ENCODE results near the gene BCAS1. TPM values are rescaled to one million over a fixed set of nuclear protein-coding genes. Genes with fewer than 3 reads are reported as not detected.

Gene BCAS1
- total RNA-seq, 2 donors from 2014 or later: 2.1 TPM; not detected in 1

- WGBS, 2 donors: 37 to 44% methylated on average over 3 of the region's 3 CpGs
- peaks cover 10% of the 10 kb centered on the region for H3K4me1 ChIP-seq
- intact Hi-C loops (cut with DNase I): no loop called here
- no peaks in the 10 kb centered on the region for H3K9me3 ChIP-seq
- no peaks in the 10 kb centered on the region for H3K36me3 ChIP-seq (replicated peaks in 1 of 2; ENCODE audit: insufficient read depth in 1 of 2, low read depth in 2 of 2)
- H3K27ac ChIP-seq: no peak overlapping the region
- no peak for TF ChIP-seq POLR2A (IDR thresholded peaks at IDR 0.05)
- no peak for TF ChIP-seq CTCF (IDR thresholded peaks at IDR 0.05)
- no peak for DNase-seq
- no peak overlapping the region for H3K4me3 ChIP-seq
- no peaks in the 10 kb centered on the region for H3K27me3 ChIP-seq
- no peak for ATAC-seq
Measured at GRCh38 chr20:53930651-53931504, 139.5 kb downstream of the BCAS1 start.

- no peak for ATAC-seq
- no peak for DNase-seq
- no peak overlapping the region for H3K4me3 ChIP-seq
- 74 to 81% methylated on average over 6 of the region's 6 CpGs for WGBS, 2 donors
- no peaks in the 10 kb centered on the region for H3K27me3 ChIP-seq
- no peak for TF ChIP-seq CTCF (IDR thresholded peaks at IDR 0.05)
- TF ChIP-seq POLR2A (IDR thresholded peaks at IDR 0.05): no peak
- H3K36me3 ChIP-seq (replicated peaks in 1 of 2; ENCODE audit: insufficient read depth in 1 of 2, low read depth in 2 of 2): no peaks in the 10 kb centered on the region
- intact Hi-C loops (cut with DNase I): no loop called here
- no peaks in the 10 kb centered on the region for H3K9me3 ChIP-seq
- H3K4me1 ChIP-seq: peaks cover 10% of the 10 kb centered on the region
- no peak overlapping the region for H3K27ac ChIP-seq
Measured at GRCh38 chr20:53929974-53930650, 140.3 kb downstream of the BCAS1 start.

DNA sequence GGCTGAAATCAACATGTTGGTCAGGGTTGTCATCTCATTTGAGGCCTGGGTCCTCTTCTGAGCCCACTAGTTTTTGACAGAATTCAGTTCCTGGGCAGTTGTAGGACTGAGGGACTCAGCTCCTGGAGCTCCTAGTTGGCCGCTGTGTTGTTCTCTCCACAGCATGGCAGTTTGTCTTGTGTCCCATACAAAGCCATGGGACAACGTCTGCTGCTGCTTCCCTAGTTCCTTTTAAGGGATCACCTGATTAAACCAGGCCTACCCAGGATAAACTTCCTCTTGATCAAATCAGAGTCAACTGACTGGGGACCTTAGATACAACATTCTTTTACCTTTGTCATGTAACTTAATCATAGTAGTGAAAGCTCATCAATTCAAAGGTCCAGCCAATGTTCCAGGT is 141.0 kb downstream of the BCAS1 start:
- H3K36me3 ChIP-seq (replicated peaks in 1 of 2; ENCODE audit: insufficient read depth in 1 of 2, low read depth in 2 of 2): no peaks in the 10 kb centered on the region
- H3K4me3 ChIP-seq: no peak overlapping the region
- H3K9me3 ChIP-seq: no peaks in the 10 kb centered on the region
- intact Hi-C loops (cut with DNase I): no loop called here
- no peaks in the 10 kb centered on the region for H3K27me3 ChIP-seq
- DNase-seq: no peak
- no peak for ATAC-seq
- no peak for TF ChIP-seq POLR2A (IDR thresholded peaks at IDR 0.05)
- TF ChIP-seq CTCF (IDR thresholded peaks at IDR 0.05): no peak
- H3K4me1 ChIP-seq: peaks cover 10% of the 10 kb centered on the region
- 84 to 86% methylated on average over 2 of the region's 2 CpGs for WGBS, 2 donors
- H3K27ac ChIP-seq: no peak overlapping the region

GRCh38 chr20:53927990-53928389 is 142.4 kb downstream of the BCAS1 start:
- intact Hi-C loops (cut with DNase I): no loop called here
- H3K36me3 ChIP-seq (replicated peaks in 1 of 2; ENCODE audit: insufficient read depth in 1 of 2, low read depth in 2 of 2): no peaks in the 10 kb centered on the region
- no peak overlapping the region for H3K4me3 ChIP-seq
- ATAC-seq (no peak), DNase-seq (no peak)
- no peaks in the 10 kb centered on the region for H3K9me3 ChIP-seq
- WGBS, 2 donors: 66 to 68% methylated on average over 7 of the region's 7 CpGs
- peaks cover 10% of the 10 kb centered on the region for H3K4me1 ChIP-seq
- H3K27me3 ChIP-seq: no peaks in the 10 kb centered on the region
- no peak overlapping the region for H3K27ac ChIP-seq
- TF ChIP-seq CTCF (IDR thresholded peaks at IDR 0.05) (no peak), POLR2A (IDR thresholded peaks at IDR 0.05) (no peak)

Measured in body of pancreas (tissue), 4 donors.